GM12891 (cell line): ENCODE data around the gene CTNNA2.

Experiments
- POLR2A ChIP-seq: IDR thresholded peaks from 2 replicates; pipeline ENCODE4 v1.6.1; 2011; ENCODE audit warnings: low read depth, low read length, control low read depth
- POLR2AphosphoS5 ChIP-seq: IDR thresholded peaks from 2 replicates; pipeline ENCODE4 v1.6.1; 2011; ENCODE audit warnings: low read depth, low read length, control low read depth

- TF ChIP-seq POLR2A (no peak), POLR2AphosphoS5 (no peak)
These were observed 258.6 kb downstream of the CTNNA2 start for GRCh38 chr2:79771493-79771892.
